NCI-H1092 treated with DMSO at 0.1 percent for 48 hours (cell line): Measurements from ENCODE around the gene CEP44.
"Not testable (repeated sequence)": the region's sequence is repeated elsewhere in the genome, so short reads cannot be mapped to it uniquely, and the experiment has no call there.

ENCODE experiments used
- DNase-seq: peaks from one replicate; lab custom pipeline; 2025; lab: John Stamatoyannopoulos, UW

Gene CEP44

DNA sequence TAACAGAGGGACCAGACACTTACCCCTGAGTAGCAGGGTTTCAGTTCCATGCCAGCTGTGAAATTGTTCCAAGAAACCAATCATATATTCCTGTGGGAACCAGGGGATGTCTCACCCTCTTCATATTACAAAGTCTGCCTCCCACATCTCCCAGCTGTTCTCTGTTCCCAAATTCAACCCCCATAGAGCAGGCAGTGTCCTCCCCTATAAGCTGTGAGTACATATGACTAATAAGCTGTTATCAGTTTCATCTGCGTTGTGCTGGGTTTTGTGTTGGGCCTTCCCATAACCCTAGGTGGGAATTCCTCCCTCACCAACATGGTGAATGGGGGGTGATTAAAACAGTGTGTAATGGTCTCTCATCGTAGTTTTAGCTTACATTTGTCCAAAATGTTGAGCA is 41.0 kb downstream of the CEP44 start:
- no peak for DNase-seq

- DNase-seq, result no peak
Observed at GRCh38 chr4:174332741-174333493, 49.2 kb downstream of the CEP44 start.

- DNase-seq, result no peak
Observed at GRCh38 chr4:174334628-174335027, 50.9 kb downstream of the CEP44 start.

- no peak for DNase-seq
Observed at GRCh38 chr4:174340714-174341113, 57.0 kb downstream of the CEP44 start.

GRCh38 chr4:174349156-174349555 is 65.4 kb downstream of the CEP44 start:
- no peak for DNase-seq

DNA sequence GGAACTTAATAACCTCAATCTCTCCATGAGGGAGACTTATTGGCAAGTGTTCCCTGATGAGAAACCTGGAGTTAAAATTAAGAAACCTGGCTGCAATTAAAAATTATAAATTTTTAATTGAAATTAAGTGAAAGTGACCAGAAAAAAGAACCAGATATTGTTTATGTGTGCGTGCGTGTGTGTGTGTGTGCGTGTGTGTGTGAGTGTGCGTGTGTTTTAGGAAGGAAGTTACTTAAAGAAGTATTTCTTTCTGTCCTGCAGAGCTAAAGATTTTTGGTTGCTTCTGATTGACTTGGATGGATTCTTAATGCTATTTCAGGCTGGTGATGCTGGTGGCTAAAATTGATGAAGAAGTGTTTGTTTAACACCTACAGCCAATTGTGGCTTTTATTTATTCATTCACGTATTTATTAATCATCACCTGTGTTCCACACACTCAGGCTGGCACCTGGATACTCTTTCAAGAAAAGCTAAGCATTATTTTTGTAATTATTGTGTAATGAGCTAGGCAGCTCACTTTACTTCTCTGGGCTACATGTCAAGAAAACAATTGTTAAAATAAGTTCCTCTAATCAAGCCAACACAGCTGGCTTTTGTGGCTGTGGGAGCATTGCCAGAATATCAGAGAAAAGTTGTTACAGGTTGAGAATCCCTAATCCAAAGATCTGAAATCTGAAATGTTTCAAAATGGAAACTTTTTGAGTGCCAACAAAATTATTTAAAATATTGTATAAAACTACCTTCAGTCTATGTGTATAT is 68.5 kb downstream of the CEP44 start:
- no peak for DNase-seq

- DNase-seq, result no peak
Observed at GRCh38 chr4:174357321-174357720, 73.6 kb downstream of the CEP44 start.

GRCh38 chr4:174358410-174358809 is 74.7 kb downstream of the CEP44 start:
- DNase-seq, result no peak

- no peak for DNase-seq
Observed at GRCh38 chr4:174358829-174359228, 75.1 kb downstream of the CEP44 start.

DNA sequence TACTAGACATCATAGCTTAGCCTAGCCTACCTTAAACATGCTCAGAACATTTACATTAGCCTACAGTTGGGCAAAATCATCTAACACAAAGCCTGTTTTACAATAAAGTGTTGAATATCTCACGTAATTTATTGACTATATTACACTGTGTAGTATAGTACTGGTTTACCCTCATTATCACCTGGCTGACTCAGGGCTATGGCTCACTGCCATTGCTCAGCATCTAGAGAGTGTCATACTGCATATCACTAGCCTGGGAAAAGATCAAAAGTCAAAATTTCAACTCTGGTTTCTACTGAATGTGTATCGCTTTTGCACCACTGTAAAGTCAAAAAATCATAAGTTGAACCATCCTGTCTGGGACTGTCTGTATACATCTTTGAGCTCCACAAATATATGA is 78.6 kb downstream of the CEP44 start:
- DNase-seq, result no peak

GRCh38 chr4:174363782-174364181 is 80.1 kb downstream of the CEP44 start:
- not testable (repeated sequence) for DNase-seq

GRCh38 chr4:174365018-174365587 is 81.4 kb downstream of the CEP44 start:
- peak; percentile 21 for DNase-seq

GRCh38 chr4:174369985-174370384 is 86.3 kb downstream of the CEP44 start:
- no peak for DNase-seq

GRCh38 chr4:174373821-174374220 is 90.1 kb downstream of the CEP44 start:
- no peak for DNase-seq

- no peak for DNase-seq
Observed at GRCh38 chr4:174375422-174375821, 91.7 kb downstream of the CEP44 start.

DNA sequence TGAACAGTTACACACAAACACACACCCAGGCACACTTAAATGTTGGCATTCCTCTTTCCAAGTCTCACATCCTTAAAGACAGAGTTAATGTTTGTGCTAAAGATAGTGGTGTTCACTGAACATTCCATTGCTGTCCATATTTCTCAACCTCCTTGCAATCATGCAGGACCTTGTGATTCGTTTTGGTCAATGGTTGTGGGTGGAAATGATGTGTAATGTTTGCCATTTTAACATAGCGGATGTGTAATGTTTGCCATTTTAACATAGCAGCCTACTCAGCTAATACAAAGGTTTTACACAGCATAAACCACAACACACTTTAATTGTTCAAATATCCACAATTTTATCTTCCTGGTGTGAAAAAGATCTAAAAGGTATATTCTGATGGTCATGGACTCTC is 93.9 kb downstream of the CEP44 start:
- no peak for DNase-seq

DNA sequence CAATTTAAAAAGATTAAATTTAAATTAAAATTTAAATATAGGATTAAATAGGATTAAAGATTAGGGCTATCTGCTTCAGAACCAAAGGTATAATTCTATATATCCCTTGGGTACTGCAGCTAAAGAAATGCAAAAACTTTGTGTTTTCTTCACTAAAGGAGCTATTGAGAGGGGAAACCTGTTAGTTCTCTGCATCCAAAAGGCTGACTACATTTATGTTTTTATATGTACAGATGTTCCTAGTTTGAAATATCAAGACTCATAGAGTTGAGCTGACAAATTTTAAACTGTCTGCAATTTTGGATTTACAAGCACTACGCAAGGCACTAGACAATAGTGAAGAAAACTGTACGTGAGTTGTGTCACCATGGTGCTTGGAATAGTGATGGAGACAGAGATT is 95.2 kb downstream of the CEP44 start:
- no peak for DNase-seq

GRCh38 chr4:174380206-174380605 is 96.5 kb downstream of the CEP44 start:
- DNase-seq, result not testable (repeated sequence)

GRCh38 chr4:174380699-174381439 is 97.2 kb downstream of the CEP44 start:
- no peak for DNase-seq

- no peak for DNase-seq
Observed at GRCh38 chr4:174381440-174381800, 97.7 kb downstream of the CEP44 start.
